Stimulated activated effector memory CD8-positive, alpha-beta T cell treated with anti-CD3 and anti-CD28 coated beads, Interleukin-12 subunit alpha, Interleukin-12 subunit beta, amount 100 ng/mL, for 72 hours (primary cell): ENCODE measurements around the gene MCF2L2.

Source experiments
- ATAC-seq: fragments of 150-1000 bp; cut with Tn5 transposase; 2 replicates; pipeline ENCODE4 v1.10.0; 2021
- DNase-seq, 2 donors: peaks; one replicate each; pipeline ENCODE4 v3.0.0; 2021 to 2022; ENCODE audit warnings: low spot score in 2 of 2
- H3K27ac Mint-ChIP-seq: one replicate; pipeline ENCODE4 v1.8.0; 2022; ENCODE audit warnings: mild to moderate bottlenecking, mixed read lengths
- H3K36me3 Mint-ChIP-seq: one replicate; pipeline ENCODE4 v1.8.0; 2022; ENCODE audit warnings: mild to moderate bottlenecking, mixed read lengths
- H3K4me1 Mint-ChIP-seq: one replicate; pipeline ENCODE4 v1.8.0; 2022; ENCODE audit warnings: mixed read lengths
- H3K4me3 Mint-ChIP-seq: one replicate; pipeline ENCODE4 v1.8.0; 2022; ENCODE audit warnings: mild to moderate bottlenecking, mixed read lengths
- H3K9me3 Mint-ChIP-seq: one replicate; pipeline ENCODE4 v1.8.0; 2022; ENCODE audit warnings: mixed read lengths

The MCF2L2 gene

GRCh38 chr3:183211352-183211751 lies 217.1 kb downstream of the MCF2L2 start:
- ATAC-seq = no peak
- peak overlapping the region; percentile 71 for H3K27ac Mint-ChIP-seq
- DNase-seq = no peak
- H3K4me1 Mint-ChIP-seq = peaks cover 17% of the 10 kb centered on the region
- peaks cover 6% of the 10 kb centered on the region for H3K36me3 Mint-ChIP-seq
- peaks cover 3% of the 10 kb centered on the region for H3K9me3 Mint-ChIP-seq
- no peak overlapping the region for H3K4me3 Mint-ChIP-seq

- Mint-ChIP-seq H3K27ac (peak overlapping the region; percentile 71), H3K4me1 (peaks cover 17% of the 10 kb centered on the region), H3K9me3 (peaks cover 3% of the 10 kb centered on the region), H3K36me3 (peaks cover 6% of the 10 kb centered on the region), H3K4me3 (no peak overlapping the region)
- DNase-seq (peak in 1 of 2 donors; percentile 46), ATAC-seq (peak; percentile 44)
Observed at GRCh38 chr3:183210862-183211341, 217.5 kb downstream of the MCF2L2 start.

- peak overlapping the region; percentile 71 for H3K27ac Mint-ChIP-seq
- peaks cover 3% of the 10 kb centered on the region for H3K9me3 Mint-ChIP-seq
- H3K36me3 Mint-ChIP-seq = peaks cover 5% of the 10 kb centered on the region
- ATAC-seq = no peak
- DNase-seq = no peak
- peaks cover 17% of the 10 kb centered on the region for H3K4me1 Mint-ChIP-seq
- no peak overlapping the region for H3K4me3 Mint-ChIP-seq
Observed at GRCh38 chr3:183210341-183210740, 218.1 kb downstream of the MCF2L2 start.

GRCh38 chr3:183208800-183209199 lies 219.6 kb downstream of the MCF2L2 start:
- H3K27ac Mint-ChIP-seq = no peak overlapping the region
- H3K9me3 Mint-ChIP-seq = peaks cover 4% of the 10 kb centered on the region
- H3K4me1 Mint-ChIP-seq = peaks cover 17% of the 10 kb centered on the region
- ATAC-seq = no peak
- H3K4me3 Mint-ChIP-seq = no peak overlapping the region
- DNase-seq = no peak
- no peaks in the 10 kb centered on the region for H3K36me3 Mint-ChIP-seq

- ATAC-seq = peak; percentile 70
- H3K9me3 Mint-ChIP-seq = peaks cover 9% of the 10 kb centered on the region
- H3K27ac Mint-ChIP-seq = no peak overlapping the region
- no peak for DNase-seq
- H3K36me3 Mint-ChIP-seq = no peaks in the 10 kb centered on the region
- H3K4me1 Mint-ChIP-seq = peaks cover 17% of the 10 kb centered on the region
- H3K4me3 Mint-ChIP-seq = no peak overlapping the region
Observed at GRCh38 chr3:183208260-183208659, 220.2 kb downstream of the MCF2L2 start.

- peaks cover 16% of the 10 kb centered on the region for H3K4me1 Mint-ChIP-seq
- no peaks in the 10 kb centered on the region for H3K36me3 Mint-ChIP-seq
- no peak overlapping the region for H3K27ac Mint-ChIP-seq
- no peak for DNase-seq
- H3K4me3 Mint-ChIP-seq = no peak overlapping the region
- ATAC-seq = no peak
- peaks cover 7% of the 10 kb centered on the region for H3K9me3 Mint-ChIP-seq
Observed at GRCh38 chr3:183203670-183204069, 224.7 kb downstream of the MCF2L2 start.

- peaks cover 7% of the 10 kb centered on the region for H3K9me3 Mint-ChIP-seq
- ATAC-seq (peak; percentile 79), DNase-seq (no peak)
- H3K4me3 Mint-ChIP-seq = peak overlapping the region; percentile 46
- no peaks in the 10 kb centered on the region for H3K36me3 Mint-ChIP-seq
- no peak overlapping the region for H3K27ac Mint-ChIP-seq
- peaks cover 16% of the 10 kb centered on the region for H3K4me1 Mint-ChIP-seq
Observed at GRCh38 chr3:183202004-183202722, 226.3 kb downstream of the MCF2L2 start.

- no peak for ATAC-seq
- Mint-ChIP-seq H3K9me3 (peaks cover 7% of the 10 kb centered on the region), H3K36me3 (no peaks in the 10 kb centered on the region), H3K27ac (no peak overlapping the region), H3K4me3 (no peak overlapping the region), H3K4me1 (peaks cover 10% of the 10 kb centered on the region)
- no peak for DNase-seq
Observed at GRCh38 chr3:183198939-183199338, 229.5 kb downstream of the MCF2L2 start.

GRCh38 chr3:183197734-183198133 lies 230.7 kb downstream of the MCF2L2 start:
- no peaks in the 10 kb centered on the region for H3K36me3 Mint-ChIP-seq
- H3K27ac Mint-ChIP-seq = no peak overlapping the region
- ATAC-seq (no peak), DNase-seq (no peak)
- H3K9me3 Mint-ChIP-seq = no peaks in the 10 kb centered on the region
- H3K4me3 Mint-ChIP-seq = no peak overlapping the region
- H3K4me1 Mint-ChIP-seq = peaks cover 9% of the 10 kb centered on the region

- Mint-ChIP-seq H3K36me3 (no peaks in the 10 kb centered on the region), H3K4me1 (no peaks in the 10 kb centered on the region), H3K27ac (no peak overlapping the region), H3K4me3 (no peak overlapping the region), H3K9me3 (no peaks in the 10 kb centered on the region)
- ATAC-seq = no peak
- DNase-seq = peak in 1 of 2 donors; percentile 4
Observed at GRCh38 chr3:183195266-183195665, 233.2 kb downstream of the MCF2L2 start.

GRCh38 chr3:183193762-183194689 lies 234.4 kb downstream of the MCF2L2 start:
- Mint-ChIP-seq H3K36me3 (no peaks in the 10 kb centered on the region), H3K4me1 (no peaks in the 10 kb centered on the region), H3K9me3 (no peaks in the 10 kb centered on the region), H3K4me3 (no peak overlapping the region), H3K27ac (no peak overlapping the region)
- ATAC-seq = no peak
- DNase-seq = no peak

- Mint-ChIP-seq H3K4me3 (no peak overlapping the region), H3K27ac (peak overlapping the region; percentile 16), H3K9me3 (no peaks in the 10 kb centered on the region), H3K4me1 (no peaks in the 10 kb centered on the region), H3K36me3 (no peaks in the 10 kb centered on the region)
- ATAC-seq = no peak
- no peak for DNase-seq
Observed at GRCh38 chr3:183192650-183193300, 235.6 kb downstream of the MCF2L2 start.

- H3K4me3 Mint-ChIP-seq = no peak overlapping the region
Observed at GRCh38 chr3:183189641-183190040, 238.8 kb downstream of the MCF2L2 start.

GRCh38 chr3:183188895-183189462 lies 239.4 kb downstream of the MCF2L2 start:
- Mint-ChIP-seq H3K9me3 (no peaks in the 10 kb centered on the region), H3K4me1 (no peaks in the 10 kb centered on the region), H3K36me3 (no peaks in the 10 kb centered on the region), H3K27ac (no peak overlapping the region), H3K4me3 (no peak overlapping the region)
- no peak for DNase-seq
- peak; percentile 61 for ATAC-seq

More at GRCh38 chr3:183189641-183190040, 238.8 kb downstream of the MCF2L2 start:
- Mint-ChIP-seq H3K36me3 (no peaks in the 10 kb centered on the region), H3K9me3 (no peaks in the 10 kb centered on the region), H3K4me1 (no peaks in the 10 kb centered on the region), H3K27ac (no peak overlapping the region)
- ATAC-seq = no peak
- DNase-seq = no peak

GRCh38 chr3:183185696-183186095 lies 242.7 kb downstream of the MCF2L2 start:
- H3K4me3 Mint-ChIP-seq = no peak overlapping the region
- no peaks in the 10 kb centered on the region for H3K9me3 Mint-ChIP-seq
- H3K27ac Mint-ChIP-seq = no peak overlapping the region
- no peak for ATAC-seq
- H3K4me1 Mint-ChIP-seq = no peaks in the 10 kb centered on the region
- DNase-seq = no peak
- H3K36me3 Mint-ChIP-seq = no peaks in the 10 kb centered on the region
